ENCODE data around the gene CCDC141. TPM values are rescaled to one million over a fixed set of nuclear protein-coding genes. Genes with fewer than 3 reads are reported as not detected.
"Not testable (repeated sequence)": the region's sequence is repeated elsewhere in the genome, so short reads cannot be mapped to it uniquely, and the experiment has no call there.

Gene CCDC141
- total and polyA plus RNA-seq, 3 experiments from 2014 or later = 1.6 to 3.9 (median 2.1) TPM

- DNase-seq; H3K27me3 Mint-ChIP-seq; H3K36me3 Mint-ChIP-seq; CTCF ChIA-PET; H3K36me3 ChIP-seq (ENCODE audit: insufficient read depth, low read length); H3K9me3 ChIP-seq (ENCODE audit: low read length); H3K27me3 ChIP-seq (ENCODE audit: insufficient read depth, low read length, poor library complexity, severe bottlenecking); POLR2A ChIA-PET; H3K4me3 ChIP-seq (ENCODE audit: low read length); H3K9me3 Mint-ChIP-seq; H3K27ac Mint-ChIP-seq; H3K4me1 ChIP-seq (ENCODE audit: insufficient read depth, low read length); H3K27ac ChIP-seq (ENCODE audit: low read depth, low read length); H3K4me3 Mint-ChIP-seq: not testable (repeated sequence)
- H3K4me1 Mint-ChIP-seq = peaks cover 5 to 15% (median 12%) of the 10 kb centered on the region in 3 donors
Observed at GRCh38 chr2:178989424-178989823, 60.5 kb downstream of the CCDC141 start.

- H3K36me3 ChIP-seq (ENCODE audit: insufficient read depth, low read length); H3K9me3 Mint-ChIP-seq; H3K4me1 ChIP-seq (ENCODE audit: insufficient read depth, low read length); POLR2A ChIA-PET; H3K27ac Mint-ChIP-seq; H3K4me3 ChIP-seq (ENCODE audit: low read length); H3K9me3 ChIP-seq (ENCODE audit: low read length); H3K27me3 ChIP-seq (ENCODE audit: insufficient read depth, low read length, poor library complexity, severe bottlenecking); H3K36me3 Mint-ChIP-seq; H3K27me3 Mint-ChIP-seq; H3K4me3 Mint-ChIP-seq; H3K4me1 Mint-ChIP-seq; CTCF ChIA-PET; H3K27ac ChIP-seq (ENCODE audit: low read depth, low read length); DNase-seq: not testable (repeated sequence)
Observed at GRCh38 chr2:178982652-178983051, 67.3 kb downstream of the CCDC141 start.

- H3K27me3 ChIP-seq (ENCODE audit: insufficient read depth, low read length, poor library complexity, severe bottlenecking) = no peaks in the 10 kb centered on the region
- H3K36me3 Mint-ChIP-seq = peaks cover 0 to 4% (median 0%) of the 10 kb centered on the region in 3 donors
- H3K4me1 Mint-ChIP-seq = no peaks in the 10 kb centered on the region
- no peak overlapping the region for H3K4me3 ChIP-seq (ENCODE audit: low read length)
- H3K4me1 ChIP-seq (ENCODE audit: insufficient read depth, low read length) = no peaks in the 10 kb centered on the region
- H3K36me3 ChIP-seq (ENCODE audit: insufficient read depth, low read length) = no peaks in the 10 kb centered on the region
- DNase-seq = no peak
- H3K27me3 Mint-ChIP-seq = no peaks in the 10 kb centered on the region
- H3K27ac Mint-ChIP-seq = no peak overlapping the region
- peaks cover 0 to 3% (median 2%) of the 10 kb centered on the region in 5 donors for H3K9me3 Mint-ChIP-seq
- CTCF ChIA-PET = no interaction called here
- H3K9me3 ChIP-seq (ENCODE audit: low read length) = no peaks in the 10 kb centered on the region
- no peak overlapping the region for H3K4me3 Mint-ChIP-seq
- POLR2A ChIA-PET = no interaction called here
- no peak overlapping the region for H3K27ac ChIP-seq (ENCODE audit: low read depth, low read length)
Observed at GRCh38 chr2:178980815-178981214, 69.1 kb downstream of the CCDC141 start.

- H3K36me3 ChIP-seq (ENCODE audit: insufficient read depth, low read length) = no peaks in the 10 kb centered on the region
- Mint-ChIP-seq H3K27ac (no peak overlapping the region), H3K4me3 (no peak overlapping the region), H3K36me3 (peaks cover 0 to 4% (median 0%) of the 10 kb centered on the region in 3 donors), H3K9me3 (peaks cover 0 to 3% (median 2%) of the 10 kb centered on the region in 5 donors), H3K4me1 (no peaks in the 10 kb centered on the region), H3K27me3 (no peaks in the 10 kb centered on the region)
- H3K27ac ChIP-seq (ENCODE audit: low read depth, low read length) = no peak overlapping the region
- no peaks in the 10 kb centered on the region for H3K9me3 ChIP-seq (ENCODE audit: low read length)
- CTCF ChIA-PET = no interaction called here
- no peak overlapping the region for H3K4me3 ChIP-seq (ENCODE audit: low read length)
- H3K27me3 ChIP-seq (ENCODE audit: insufficient read depth, low read length, poor library complexity, severe bottlenecking) = no peaks in the 10 kb centered on the region
- H3K4me1 ChIP-seq (ENCODE audit: insufficient read depth, low read length) = no peaks in the 10 kb centered on the region
- POLR2A ChIA-PET = no interaction called here
- DNase-seq = no peak
Observed at GRCh38 chr2:178978667-178979066, 71.3 kb downstream of the CCDC141 start.

- DNase-seq = no peak
- H3K9me3 Mint-ChIP-seq = peaks cover 0 to 2% (median 0%) of the 10 kb centered on the region in 5 donors
- H3K27me3 ChIP-seq (ENCODE audit: insufficient read depth, low read length, poor library complexity, severe bottlenecking) = no peaks in the 10 kb centered on the region
- no peaks in the 10 kb centered on the region for H3K27me3 Mint-ChIP-seq
- no peaks in the 10 kb centered on the region for H3K36me3 ChIP-seq (ENCODE audit: insufficient read depth, low read length)
- CTCF ChIA-PET = no interaction called here
- no peaks in the 10 kb centered on the region for H3K9me3 ChIP-seq (ENCODE audit: low read length)
- H3K4me1 ChIP-seq (ENCODE audit: insufficient read depth, low read length) = no peaks in the 10 kb centered on the region
- H3K36me3 Mint-ChIP-seq = peaks cover 0 to 3% (median 0%) of the 10 kb centered on the region in 3 donors
- no peak overlapping the region for H3K4me3 ChIP-seq (ENCODE audit: low read length)
- POLR2A ChIA-PET = no interaction called here
- H3K4me1 Mint-ChIP-seq = no peaks in the 10 kb centered on the region
- H3K27ac ChIP-seq (ENCODE audit: low read depth, low read length) = no peak overlapping the region
- H3K4me3 Mint-ChIP-seq = no peak overlapping the region
- H3K27ac Mint-ChIP-seq = no peak overlapping the region
Observed at GRCh38 chr2:178976351-178976750, 73.6 kb downstream of the CCDC141 start.

GRCh38 chr2:178962805-178963433 lies 87.0 kb downstream of the CCDC141 start:
- ChIA-PET CTCF (no interaction called here), POLR2A (no interaction called here)
- Histone ChIP-seq H3K27me3 (ENCODE audit: insufficient read depth, low read length, poor library complexity, severe bottlenecking) (no peaks in the 10 kb centered on the region), H3K9me3 (ENCODE audit: low read length) (no peaks in the 10 kb centered on the region), H3K4me1 (ENCODE audit: insufficient read depth, low read length) (no peaks in the 10 kb centered on the region), H3K4me3 (ENCODE audit: low read length) (no peak overlapping the region), H3K36me3 (ENCODE audit: insufficient read depth, low read length) (no peaks in the 10 kb centered on the region), H3K27ac (ENCODE audit: low read depth, low read length) (no peak overlapping the region)
- Mint-ChIP-seq H3K36me3 (peaks cover 0 to 5% (median 4%) of the 10 kb centered on the region in 3 donors), H3K27me3 (no peaks in the 10 kb centered on the region), H3K4me1 (no peaks in the 10 kb centered on the region), H3K27ac (no peak overlapping the region), H3K4me3 (no peak overlapping the region), H3K9me3 (no peaks in the 10 kb centered on the region)
- DNase-seq = no peak

DNA sequence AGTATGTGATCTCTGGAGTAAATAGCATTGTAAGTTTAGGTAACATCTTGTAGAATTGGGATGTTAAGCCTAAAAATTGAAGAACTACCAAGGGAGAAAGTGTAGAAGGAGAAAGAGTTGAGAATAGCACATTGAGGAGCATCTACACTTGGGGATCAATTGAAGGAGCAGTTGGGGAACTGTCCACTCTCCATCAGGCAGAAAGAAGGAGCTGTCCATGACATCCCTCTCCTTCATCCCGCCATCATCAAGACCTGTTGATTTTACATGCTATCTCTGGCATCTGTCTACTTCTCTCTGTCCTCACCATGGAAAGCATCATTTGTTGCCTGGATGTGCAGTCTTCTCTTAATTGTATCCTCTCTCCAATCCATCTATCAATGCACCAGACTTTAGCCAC lies 87.8 kb downstream of the CCDC141 start:
- no peaks in the 10 kb centered on the region for H3K27me3 ChIP-seq (ENCODE audit: insufficient read depth, low read length, poor library complexity, severe bottlenecking)
- no peak overlapping the region for H3K4me3 ChIP-seq (ENCODE audit: low read length)
- no peaks in the 10 kb centered on the region for H3K27me3 Mint-ChIP-seq
- H3K9me3 Mint-ChIP-seq = no peaks in the 10 kb centered on the region
- H3K4me3 Mint-ChIP-seq = no peak overlapping the region
- H3K4me1 Mint-ChIP-seq = no peaks in the 10 kb centered on the region
- ChIA-PET CTCF (no interaction called here), POLR2A (no interaction called here)
- no peak overlapping the region for H3K27ac ChIP-seq (ENCODE audit: low read depth, low read length)
- no peak for DNase-seq
- peaks cover 0 to 5% (median 4%) of the 10 kb centered on the region in 3 donors for H3K36me3 Mint-ChIP-seq
- H3K4me1 ChIP-seq (ENCODE audit: insufficient read depth, low read length) = no peaks in the 10 kb centered on the region
- H3K36me3 ChIP-seq (ENCODE audit: insufficient read depth, low read length) = no peaks in the 10 kb centered on the region
- H3K27ac Mint-ChIP-seq = no peak overlapping the region
- no peaks in the 10 kb centered on the region for H3K9me3 ChIP-seq (ENCODE audit: low read length)

- Mint-ChIP-seq H3K36me3 (no peaks in the 10 kb centered on the region), H3K4me3 (no peak overlapping the region), H3K27ac (no peak overlapping the region), H3K9me3 (peaks cover 0 to 2% (median 0%) of the 10 kb centered on the region in 5 donors), H3K27me3 (no peaks in the 10 kb centered on the region), H3K4me1 (peaks cover 0 to 8% (median 0%) of the 10 kb centered on the region in 3 donors)
- Histone ChIP-seq H3K4me1 (ENCODE audit: insufficient read depth, low read length) (no peaks in the 10 kb centered on the region), H3K4me3 (ENCODE audit: low read length) (no peak overlapping the region), H3K9me3 (ENCODE audit: low read length) (no peaks in the 10 kb centered on the region), H3K27ac (ENCODE audit: low read depth, low read length) (no peak overlapping the region), H3K27me3 (ENCODE audit: insufficient read depth, low read length, poor library complexity, severe bottlenecking) (no peaks in the 10 kb centered on the region), H3K36me3 (ENCODE audit: insufficient read depth, low read length) (no peaks in the 10 kb centered on the region)
- ChIA-PET CTCF (no interaction called here), POLR2A (no interaction called here)
- DNase-seq = no peak
Observed at GRCh38 chr2:178954049-178954448, 95.9 kb downstream of the CCDC141 start.

All from CD8-positive, alpha-beta memory T cell (primary cell).